BLaER1 (cell line): Measurements from ENCODE around the gene SCN3B.

ENCODE experiments used
- H3K27ac ChIP-seq: shearing (Covaris generic); formaldehyde crosslinking; 2 replicates; pipeline ENCODE4 v1.8.1; 2022
- H3K27me3 ChIP-seq: shearing (Covaris generic); formaldehyde crosslinking; 2 replicates; pipeline ENCODE4 v1.8.1; 2022
- H3K36me3 ChIP-seq: shearing (Covaris generic); formaldehyde crosslinking; 2 replicates; pipeline ENCODE4 v1.8.1; 2022
- H3K4me1 ChIP-seq: shearing (Covaris generic); formaldehyde crosslinking; 2 replicates; pipeline ENCODE4 v1.8.1; 2022
- H3K4me2 ChIP-seq: shearing (Covaris generic); formaldehyde crosslinking; 2 replicates; pipeline ENCODE4 v1.8.1; 2022
- H3K4me3 ChIP-seq: shearing (Covaris generic); formaldehyde crosslinking; 2 replicates; pipeline ENCODE4 v1.8.1; 2022
- H3K9ac ChIP-seq: shearing (Covaris generic); formaldehyde crosslinking; 2 replicates; pipeline ENCODE4 v1.8.1; 2022
- H3K9me3 ChIP-seq: shearing (Covaris generic); formaldehyde crosslinking; 2 replicates; pipeline ENCODE4 v1.8.1; 2022
- H4K20me1 ChIP-seq: shearing (Covaris generic); formaldehyde crosslinking; 2 replicates; pipeline ENCODE4 v1.8.1; 2022
- Cebpa-rat ChIP-seq: shearing (Covaris generic); IDR thresholded peaks from 2 replicates; pipeline ENCODE4 v1.8.1; 2022

Gene SCN3B

DNA sequence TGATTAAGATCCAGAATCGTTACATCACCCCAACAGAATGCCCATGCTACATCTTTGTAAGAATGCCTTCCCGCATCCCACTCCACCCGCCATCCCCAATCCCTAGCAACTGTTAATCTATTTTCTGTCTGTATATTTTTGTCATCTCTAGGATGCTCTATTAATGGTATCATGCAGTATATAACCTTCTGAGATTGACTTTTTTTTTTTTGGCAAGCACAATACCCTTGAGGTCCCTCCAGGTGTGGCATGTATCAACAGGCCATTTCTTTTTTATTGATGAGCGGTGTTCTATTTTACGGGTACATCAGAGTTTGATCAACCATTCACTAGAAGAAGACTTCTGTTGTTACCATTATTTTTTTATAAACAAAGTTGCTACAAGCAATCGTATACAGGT is 30.2 kb upstream of the SCN3B start:
- H3K36me3 ChIP-seq: no peaks in the 10 kb centered on the region
- no peak overlapping the region for H3K9ac ChIP-seq
- peaks cover under 1% of the 10 kb centered on the region; the same call in 1 of the 2 replicates for H3K9me3 ChIP-seq
- no peak for TF ChIP-seq Cebpa-rat
- 0 out of 2 replicates have a peak, but pooled peaks cover 6% of the 10 kb centered on the region for H3K4me1 ChIP-seq
- H3K4me2 ChIP-seq: no peak overlapping the region
- H3K27me3 ChIP-seq: no peaks in the 10 kb centered on the region
- no peak overlapping the region for H3K27ac ChIP-seq
- no peaks in the 10 kb centered on the region for H4K20me1 ChIP-seq
- no peak overlapping the region for H3K4me3 ChIP-seq

DNA sequence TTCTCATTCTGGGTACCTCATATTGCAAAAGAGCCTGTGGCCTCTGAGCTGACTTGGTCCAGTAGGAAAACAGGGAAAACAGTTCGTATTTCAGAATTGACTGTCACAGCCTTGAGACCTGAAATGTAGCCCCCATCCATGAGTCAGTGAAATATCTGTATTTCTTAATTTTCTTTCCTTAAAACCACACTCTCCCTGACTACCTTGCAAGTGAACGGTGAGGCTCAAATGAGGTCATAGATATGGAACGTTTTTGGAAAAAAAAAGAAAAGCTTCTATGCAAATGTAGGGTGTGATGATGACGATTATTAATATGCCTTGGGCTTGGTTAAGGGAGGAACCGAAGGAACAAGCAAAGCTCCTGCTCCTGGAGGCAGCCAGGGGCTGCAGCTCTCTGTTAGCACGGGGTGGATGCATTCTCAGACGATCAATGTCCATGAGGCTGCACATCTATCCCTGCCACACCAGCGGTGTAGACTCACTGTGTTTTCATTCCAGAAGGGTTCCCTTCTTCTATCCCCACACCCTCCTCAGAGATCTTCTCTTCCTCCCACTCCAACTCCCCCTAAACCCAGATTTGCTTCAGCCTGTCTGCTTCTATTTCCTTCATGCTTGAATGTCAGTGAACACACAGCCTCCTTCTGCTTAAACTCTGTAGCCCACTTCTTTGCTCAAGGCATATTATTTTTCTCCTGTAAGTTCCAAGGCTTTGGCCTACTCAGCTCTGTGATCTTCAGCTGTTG is 29.2 kb upstream of the SCN3B start:
- no peak overlapping the region for H3K4me2 ChIP-seq

DNA sequence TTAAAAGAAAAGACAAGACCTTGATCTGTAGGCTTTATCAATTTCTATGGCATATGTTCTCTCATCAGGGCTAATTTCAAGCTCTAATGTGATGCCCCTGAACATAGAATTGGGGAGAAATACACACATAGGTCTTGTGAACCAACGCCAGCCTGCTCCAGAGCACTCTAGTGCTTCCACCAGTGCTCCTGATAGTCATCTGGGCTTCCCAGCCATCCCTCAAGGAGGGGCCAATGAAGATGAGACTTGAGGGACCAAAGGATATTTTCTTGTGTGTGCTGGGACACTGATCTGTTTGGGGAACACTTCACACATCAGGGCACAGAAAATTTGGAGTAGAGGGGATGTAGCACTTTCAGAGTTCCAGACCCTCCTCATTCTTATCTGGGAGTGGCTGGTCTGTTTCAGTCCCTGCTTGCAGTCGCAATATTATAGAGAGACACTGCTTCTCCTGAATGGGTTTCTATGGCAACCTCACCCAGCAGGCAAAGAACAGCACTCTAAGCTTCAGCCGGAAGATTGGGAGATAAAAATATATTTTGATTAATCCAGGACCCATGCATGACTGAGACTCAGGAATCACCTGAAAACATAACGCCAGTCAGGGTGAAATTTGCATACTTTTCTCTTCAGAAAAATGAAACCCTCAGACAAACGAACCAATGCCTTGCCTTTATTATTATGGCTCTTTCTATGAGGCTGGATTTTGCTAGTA is 28.4 kb upstream of the SCN3B start:
- Histone ChIP-seq H3K4me3 (no peak overlapping the region), H3K9ac (no peak overlapping the region), H3K9me3 (peaks cover 7% of the 10 kb centered on the region; the same call in 1 of the 2 replicates), H3K27me3 (no peaks in the 10 kb centered on the region), H4K20me1 (no peaks in the 10 kb centered on the region), H3K4me2 (no peak overlapping the region), H3K4me1 (0 out of 2 replicates have a peak, but pooled peaks cover 6% of the 10 kb centered on the region), H3K27ac (no peak overlapping the region), H3K36me3 (no peaks in the 10 kb centered on the region)
- TF ChIP-seq Cebpa-rat: no peak

More for the DNA sequence above, 29.2 kb upstream of the SCN3B start:
- Histone ChIP-seq H3K27me3 (no peaks in the 10 kb centered on the region), H3K9ac (no peak overlapping the region), H3K9me3 (peaks cover 7% of the 10 kb centered on the region; the same call in 1 of the 2 replicates), H3K36me3 (no peaks in the 10 kb centered on the region), H3K4me3 (no peak overlapping the region), H4K20me1 (no peaks in the 10 kb centered on the region), H3K27ac (no peak overlapping the region), H3K4me1 (0 out of 2 replicates have a peak, but pooled peaks cover 6% of the 10 kb centered on the region)
- TF ChIP-seq Cebpa-rat: no peak

DNA sequence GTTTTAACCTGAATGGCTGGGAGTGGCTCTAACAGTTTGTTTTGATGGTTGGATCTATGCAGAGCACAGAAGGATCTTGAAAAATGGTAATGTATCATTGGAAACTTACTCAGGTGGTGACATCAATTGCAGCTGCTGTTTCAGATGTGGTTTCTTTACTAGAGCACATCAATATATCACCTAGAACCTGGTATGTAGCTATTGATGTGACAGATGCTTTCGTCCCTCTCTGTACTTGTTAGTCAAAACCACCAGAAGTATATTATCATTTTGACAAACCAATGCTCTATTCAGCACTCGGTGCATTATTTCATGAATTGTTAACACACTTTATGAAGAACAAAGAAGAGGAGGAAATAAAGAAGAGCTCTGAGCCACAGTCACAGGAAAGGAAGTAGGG is 26.6 kb upstream of the SCN3B start:
- Histone ChIP-seq H3K9ac (no peak overlapping the region), H3K4me3 (no peak overlapping the region), H3K36me3 (no peaks in the 10 kb centered on the region), H3K27me3 (no peaks in the 10 kb centered on the region), H3K27ac (no peak overlapping the region), H3K9me3 (peaks cover 7% of the 10 kb centered on the region; the same call in 1 of the 2 replicates), H4K20me1 (no peaks in the 10 kb centered on the region), H3K4me1 (0 out of 2 replicates have a peak, but pooled peaks cover 6% of the 10 kb centered on the region), H3K4me2 (no peak overlapping the region)
- TF ChIP-seq Cebpa-rat: no peak

DNA sequence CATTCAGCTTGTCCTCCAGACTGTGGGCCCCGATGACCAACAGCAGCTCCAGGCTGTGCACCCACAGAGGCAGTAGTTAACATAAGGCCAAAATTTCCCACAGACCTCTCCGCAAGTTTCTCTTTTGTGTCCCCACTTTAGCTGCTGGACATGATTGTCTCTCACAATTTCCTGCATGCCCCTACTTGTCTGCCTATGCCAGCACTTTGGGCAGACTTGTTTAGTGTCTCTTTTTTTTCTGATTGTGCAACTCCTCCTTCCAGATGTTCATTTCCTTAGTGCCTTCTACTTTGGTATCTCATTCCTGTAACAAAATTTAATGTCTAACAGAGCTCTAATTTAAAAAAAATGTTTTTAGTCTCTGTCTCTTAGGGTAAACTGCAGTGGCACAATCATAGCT is 23.8 kb upstream of the SCN3B start:
- TF ChIP-seq Cebpa-rat: no peak
- no peak overlapping the region for H3K27ac ChIP-seq
- no peak overlapping the region for H3K4me3 ChIP-seq
- H4K20me1 ChIP-seq: no peaks in the 10 kb centered on the region
- no peaks in the 10 kb centered on the region for H3K36me3 ChIP-seq
- no peak overlapping the region for H3K4me2 ChIP-seq
- no peaks in the 10 kb centered on the region for H3K4me1 ChIP-seq
- H3K9me3 ChIP-seq: peaks cover 7% of the 10 kb centered on the region; the same call in 1 of the 2 replicates
- no peaks in the 10 kb centered on the region for H3K27me3 ChIP-seq
- no peak overlapping the region for H3K9ac ChIP-seq

DNA sequence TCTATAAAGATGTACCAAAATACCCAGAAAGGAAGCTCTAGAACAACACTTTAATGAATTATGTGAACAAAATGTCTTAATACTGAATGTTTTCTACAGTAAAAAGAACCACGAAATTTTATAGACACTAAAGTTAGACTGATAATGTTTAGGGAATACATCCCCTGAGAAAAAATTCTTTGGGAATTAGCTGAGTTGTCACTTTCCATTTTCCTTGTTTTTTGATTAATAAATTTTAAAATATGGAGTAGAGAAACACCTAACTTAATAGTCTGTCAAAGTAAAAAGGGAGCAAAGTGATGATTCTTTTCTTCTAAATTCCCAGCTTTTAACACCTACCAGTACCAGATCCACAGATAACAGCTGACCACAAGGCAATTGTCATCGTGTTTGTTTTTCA is 23.1 kb upstream of the SCN3B start:
- H4K20me1 ChIP-seq: no peaks in the 10 kb centered on the region
- no peaks in the 10 kb centered on the region for H3K36me3 ChIP-seq
- H3K4me3 ChIP-seq: no peak overlapping the region
- H3K27me3 ChIP-seq: no peaks in the 10 kb centered on the region
- H3K4me1 ChIP-seq: no peaks in the 10 kb centered on the region
- no peak overlapping the region for H3K4me2 ChIP-seq
- H3K27ac ChIP-seq: no peak overlapping the region
- TF ChIP-seq Cebpa-rat: no peak
- H3K9ac ChIP-seq: no peak overlapping the region
- peaks cover 7% of the 10 kb centered on the region; the same call in 1 of the 2 replicates for H3K9me3 ChIP-seq

DNA sequence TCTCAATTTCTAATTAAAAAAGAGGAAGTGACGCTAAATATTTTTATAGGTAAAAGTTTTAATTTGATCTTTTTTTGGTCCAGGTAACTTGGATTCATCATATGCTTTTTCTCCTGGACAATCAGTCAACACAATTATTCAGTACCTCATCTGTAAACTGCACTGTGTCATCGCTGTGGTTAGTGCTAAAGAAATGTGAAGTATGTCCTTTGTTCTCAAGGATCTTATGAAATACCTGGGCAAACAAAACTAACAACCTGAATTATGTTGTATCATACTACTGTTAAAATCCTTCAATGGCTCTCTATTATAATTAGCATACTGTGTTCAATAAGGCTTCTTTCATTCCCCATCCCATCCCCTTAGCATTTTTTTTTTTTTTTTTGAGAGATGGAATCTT is 19.9 kb upstream of the SCN3B start:
- no peak overlapping the region for H3K4me3 ChIP-seq
- peaks cover 4% of the 10 kb centered on the region; the same call in 1 of the 2 replicates for H3K9me3 ChIP-seq
- no peak overlapping the region for H3K9ac ChIP-seq
- H3K4me1 ChIP-seq: no peaks in the 10 kb centered on the region
- no peak overlapping the region for H3K4me2 ChIP-seq
- H3K27me3 ChIP-seq: no peaks in the 10 kb centered on the region
- H3K36me3 ChIP-seq: no peaks in the 10 kb centered on the region
- H4K20me1 ChIP-seq: no peaks in the 10 kb centered on the region
- no peak for TF ChIP-seq Cebpa-rat
- no peak overlapping the region for H3K27ac ChIP-seq

DNA sequence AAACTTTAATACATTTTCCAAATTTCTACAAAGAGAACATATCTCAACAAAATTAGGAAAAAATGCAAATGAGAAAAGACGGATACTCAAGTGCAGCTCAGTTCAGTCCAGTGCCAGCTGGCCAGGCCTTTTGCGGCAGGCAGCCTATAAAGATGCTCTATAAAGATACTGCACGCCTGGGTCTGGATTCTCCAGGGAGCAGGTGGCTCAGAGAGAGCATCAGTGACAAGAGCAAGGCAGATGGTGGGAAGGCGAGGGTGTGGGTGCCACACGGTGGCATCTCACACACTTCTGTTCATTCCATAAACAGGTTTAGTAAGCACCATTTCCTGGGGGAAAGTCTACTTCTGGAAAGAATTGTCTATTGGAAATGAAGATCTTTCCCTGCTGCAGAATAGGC is 18.1 kb upstream of the SCN3B start:
- H3K36me3 ChIP-seq: no peaks in the 10 kb centered on the region
- H4K20me1 ChIP-seq: no peaks in the 10 kb centered on the region
- no peaks in the 10 kb centered on the region for H3K27me3 ChIP-seq
- no peak overlapping the region for H3K4me3 ChIP-seq
- H3K4me1 ChIP-seq: no peaks in the 10 kb centered on the region
- no peaks in the 10 kb centered on the region for H3K9me3 ChIP-seq
- H3K4me2 ChIP-seq: no peak overlapping the region
- H3K27ac ChIP-seq: no peak overlapping the region
- TF ChIP-seq Cebpa-rat: no peak
- H3K9ac ChIP-seq: no peak overlapping the region

DNA sequence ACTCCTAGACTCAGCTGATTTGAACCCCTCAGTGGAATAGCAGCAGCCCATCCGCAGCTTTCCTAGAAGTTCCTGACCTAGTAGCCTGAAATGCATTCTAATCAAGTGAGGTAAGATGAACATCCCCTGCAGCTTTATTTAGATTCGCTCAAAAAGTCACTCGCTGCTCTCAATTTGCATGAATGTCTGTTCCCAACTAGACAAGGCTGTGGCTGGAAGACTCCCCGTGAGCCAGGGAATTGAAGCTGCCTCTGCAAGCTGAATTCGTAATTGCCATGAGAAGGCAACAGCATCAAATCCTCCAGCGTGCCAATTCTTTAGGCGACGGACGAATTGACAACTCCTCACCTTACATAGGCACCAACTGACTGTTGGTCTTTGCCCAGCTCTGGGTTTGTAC is 17.1 kb upstream of the SCN3B start:
- Histone ChIP-seq H3K4me2 (no peak overlapping the region), H4K20me1 (no peaks in the 10 kb centered on the region), H3K4me1 (no peaks in the 10 kb centered on the region), H3K4me3 (no peak overlapping the region), H3K9ac (no peak overlapping the region), H3K27me3 (no peaks in the 10 kb centered on the region), H3K36me3 (no peaks in the 10 kb centered on the region), H3K9me3 (no peaks in the 10 kb centered on the region), H3K27ac (no peak overlapping the region)
- TF ChIP-seq Cebpa-rat: no peak

DNA sequence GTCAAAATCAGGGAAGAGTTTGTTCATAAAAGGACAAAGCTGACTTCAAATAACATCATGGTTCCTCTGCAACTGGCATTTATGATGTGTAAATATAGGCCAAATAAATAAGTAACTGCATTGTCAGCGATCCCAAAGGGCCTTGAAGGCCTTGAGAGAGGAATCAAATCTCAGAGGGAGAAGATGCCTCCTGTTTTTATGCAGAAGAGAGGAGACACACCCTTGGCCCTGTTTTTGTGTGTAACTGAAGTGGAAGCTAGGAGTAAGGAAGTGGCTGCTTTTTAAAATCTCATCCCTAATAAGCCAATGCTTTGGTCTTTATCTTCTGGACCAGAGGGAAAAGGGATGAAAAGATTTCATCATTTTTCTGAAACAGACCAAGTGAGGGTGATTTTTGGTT is 15.7 kb upstream of the SCN3B start:
- no peak overlapping the region for H3K4me3 ChIP-seq
- H3K36me3 ChIP-seq: no peaks in the 10 kb centered on the region
- TF ChIP-seq Cebpa-rat: no peak
- no peaks in the 10 kb centered on the region for H3K4me1 ChIP-seq
- no peak overlapping the region for H3K9ac ChIP-seq
- no peaks in the 10 kb centered on the region for H4K20me1 ChIP-seq
- no peak overlapping the region for H3K4me2 ChIP-seq
- H3K9me3 ChIP-seq: no peaks in the 10 kb centered on the region
- no peaks in the 10 kb centered on the region for H3K27me3 ChIP-seq
- no peak overlapping the region for H3K27ac ChIP-seq
